Transverse colon (tissue), 4 donors: Measurements from ENCODE around the gene MSX1.

Source experiments
- CTCF ChIP-seq, 5 experiments: fragments of 200-600 bp in 3 of 5; fragments of 450-650 bp in 2 of 5; sonication (generic) in 3 of 5; IDR thresholded peaks; 1 replicate in 2 of 5; 2 replicates in 3 of 5; pipeline ENCODE4 v1.5.1; 2016 to 2017; ENCODE audit warnings: antibody characterized with exemption in 5 of 5, inconsistent platforms in 3 of 5, mild to moderate bottlenecking in 2 of 5, moderate library complexity in 1 of 5
- EP300 ChIP-seq: sonication (generic); formaldehyde crosslinking; IDR thresholded peaks from one replicate; pipeline ENCODE4 v1.6.1; 2017; ENCODE audit warnings: antibody characterized with exemption, low read depth
- POLR2AphosphoS5 ChIP-seq, 3 donors: sonication (generic); formaldehyde crosslinking; IDR thresholded peaks; one replicate each; pipeline ENCODE4 v1.6.1; 2016; ENCODE audit warnings: antibody characterized with exemption in 3 of 3

GRCh38 chr4:4810092-4810774 is 49.2 kb upstream of the MSX1 start:
- TF ChIP-seq CTCF (IDR thresholded peaks at IDR 0.05) (no peak), EP300 (no peak), POLR2AphosphoS5 (IDR thresholded peaks at IDR 0.05) (no peak)
